GM12878 (cell line): Measurements from ENCODE around the gene PDPK1. TPM values are rescaled to one million over a fixed set of nuclear protein-coding genes. Genes with fewer than 3 reads are reported as not detected.

Experiments
- ATAC-seq: fragments of 200-7000 bp; cut with Tn5 transposase; 3 replicates; pipeline ENCODE4 v1.9.1; 2020; ENCODE audit warnings: mild to moderate bottlenecking, moderate library complexity
- BruUV-seq: library from RNA; stranded (reverse); fragments of 400-500 nt; replicated peaks from 2 replicates; lab custom pipeline; 2021; lab: Mats Ljungman, UMichigan
- CTCF ChIA-PET: fragments of 300-600 bp; sonication (Branson Sonifier 250); formaldehyde crosslinking; extraction: SDS; loops from one replicate; lab custom pipeline; 2021; ENCODE audit warnings: inconsistent platforms; lab: Yijun Ruan, JAX
- POLR2A ChIA-PET: fragments of 350-600 bp; formaldehyde crosslinking; extraction: SDS; loops from one replicate; lab custom pipeline; 2021; ENCODE audit warnings: inconsistent platforms; lab: Charles Lee
- RAD21 ChIA-PET: fragments of 300-600 bp; sonication (Branson Sonifier 250); formaldehyde crosslinking; loops from one replicate; lab custom pipeline; 2023; ENCODE audit warnings: antibody characterized with exemption; ENCODE audit not compliant: unreplicated experiment; lab: Charles Lee
- SMC1A ChIA-PET: fragments of 300-600 bp; sonication (Branson Sonifier 250); formaldehyde crosslinking; loops from one replicate; lab custom pipeline; 2023; ENCODE audit not compliant: unreplicated experiment, uncharacterized antibody; lab: Charles Lee
- DNase-seq: peaks from one replicate; pipeline ENCODE4 v3.0.0-alpha.2; 2011; ENCODE audit warnings: low read depth, low spot score
- FAIRE-seq: peaks from 3 replicates; lab custom pipeline; 2011; peaks lifted over from hg19 to GRCh38; lab: Jason Lieb, UNC
- H2AFZ ChIP-seq: 2 replicates; pipeline ENCODE4 v1.6.0; 2011; ENCODE audit warnings: low read depth, low read length, control low read depth; ENCODE audit not compliant: control insufficient read depth
- H3K27ac ChIP-seq: 2 replicates; pipeline ENCODE4 v1.5.1; 2011; ENCODE audit warnings: control low read depth; ENCODE audit not compliant: control insufficient read depth, insufficient read depth
- H3K27me3 ChIP-seq, 2 experiments: replicated peaks in 1 of 2; 2 replicates each; pipeline versions ENCODE4 v1.6.0 to v1.6.1; 2011; ENCODE audit warnings: low read length in 1 of 2; ENCODE audit not compliant: control insufficient read depth in 2 of 2, insufficient read depth in 2 of 2
- H3K36me3 ChIP-seq, 2 experiments: 2 replicates each; pipeline ENCODE4 v1.5.1; 2011; ENCODE audit warnings: low read length in 1 of 2; ENCODE audit not compliant: control insufficient read depth in 2 of 2, insufficient read depth in 2 of 2
- H3K4me1 ChIP-seq: 2 replicates; pipeline ENCODE4 v1.6.1; 2011; ENCODE audit warnings: mild to moderate bottlenecking, low read length, moderate library complexity, mixed read lengths; ENCODE audit not compliant: control insufficient read depth, insufficient read depth
- H3K4me2 ChIP-seq: 2 replicates; pipeline ENCODE4 v1.6.0; 2011; ENCODE audit warnings: control low read depth; ENCODE audit not compliant: control insufficient read depth, insufficient read depth
- H3K4me3 ChIP-seq: fragments of 200-600 bp; sonication (generic); 2 replicates; pipeline ENCODE4 v1.5.1; 2016
- H3K79me2 ChIP-seq: 2 replicates; pipeline ENCODE4 v1.6.0; 2011; ENCODE audit warnings: low read length; ENCODE audit not compliant: control insufficient read depth, insufficient read depth
- H3K9ac ChIP-seq: 2 replicates; pipeline ENCODE4 v1.8.0; 2011; ENCODE audit warnings: low read length, control low read depth, mixed read lengths; ENCODE audit not compliant: control insufficient read depth, insufficient read depth
- H3K9me3 ChIP-seq: replicated peaks from 3 replicates; pipeline ENCODE4 v1.5.1; 2011; ENCODE audit warnings: mild to moderate bottlenecking, low read length; ENCODE audit not compliant: control insufficient read depth, insufficient read depth
- H4K20me1 ChIP-seq: 2 replicates; pipeline ENCODE4 v1.6.0; 2011; ENCODE audit not compliant: control insufficient read depth, insufficient read depth
- DPF2 ChIP-seq: fragments of 450-650 bp; IDR thresholded peaks from 2 replicates; pipeline ENCODE4 v1.6.1; 2017; ENCODE audit warnings: mild to moderate bottlenecking
- FOXM1 ChIP-seq: IDR thresholded peaks from 2 replicates; pipeline ENCODE4 v1.6.1; 2012; ENCODE audit warnings: low read depth, mild to moderate bottlenecking, inconsistent platforms, low read length, moderate library complexity
- NBN ChIP-seq: fragments of 450-650 bp; IDR thresholded peaks from 2 replicates; pipeline ENCODE4 v1.6.1; 2016
- PML ChIP-seq: IDR thresholded peaks from 2 replicates; pipeline ENCODE4 v1.6.1; 2012; ENCODE audit warnings: low read length, inconsistent platforms
- SMAD1 ChIP-seq: fragments of 450-650 bp; IDR thresholded peaks from 2 replicates; pipeline ENCODE4 v1.6.1; 2018; ENCODE audit warnings: mild to moderate bottlenecking, low read depth; ENCODE audit not compliant: partially characterized antibody
- WGBS: methylation state at CpG from one replicate; pipeline ENCODE4 v1.1.6; 2016; ENCODE audit warnings: low lambda C conversion rate; ENCODE audit not compliant: insufficient replicate concordance, insufficient coverage; ENCODE audit errors: missing lambda C conversion rate; 5-methylcytosine and 5-hydroxymethylcytosine counted together
- in situ Hi-C: fragments of 300-500 bp; cut with MboI; formaldehyde crosslinking; loops from 9 replicates; pipeline ENCODE4 v1.14.3; 2018; ENCODE audit warnings: mixed read lengths
- intact Hi-C: fragments of 100-400 bp; cut with micrococcal nuclease; formaldehyde crosslinking; loops from one replicate; pipeline ENCODE4 v1.14.2; 2022; ENCODE audit not compliant: unreplicated experiment
- polyA plus RNA-seq, 11 experiments: library from polyadenylated mRNA; depleted of rRNA in 4 of 11; unstranded in 6 of 11; stranded (reverse) in 5 of 11; fragments of >200 nt; fragmentation: Nextera tagmentation in 4 of 11; fragmentation: Illumina TruSeq in 1 of 11; extraction: Ambion mirVana in 4 of 11; extraction: Trizol in 1 of 11; gene quantifications; 1 replicate in 1 of 11; 2 replicates in 10 of 11; pipeline versions ENCODE4 v1.2.1 to v1.2.3, GENCODE V29; 2011 to 2016; ENCODE audit warnings: inconsistent platforms in 2 of 11, missing spikeins in 2 of 11, low read depth in 1 of 11
- total RNA-seq, 4 experiments: library from RNA; depleted of rRNA in 3 of 4; stranded (reverse); fragments of >200 nt in 3 of 4; fragmentation: Illumina TruSeq in 1 of 4; extraction: Trizol in 1 of 4; gene quantifications; 2 replicates each; pipeline versions ENCODE4 v1.2.1 to v1.2.3, GENCODE V29; 2013 to 2021
- TF ChIP-seq, protein P1 (sequence below): fragments of 450-650 bp; IDR thresholded peaks from 2 replicates; pipeline ENCODE4 v1.6.1; 2017; ENCODE audit warnings: mild to moderate bottlenecking

PDPK1 gene
- total and polyA plus RNA-seq, 10 of the 15 experiments (the other 5 are each of a cell fraction or from before 2014, with no cell fraction given), result 3.9 to 41.3 (median 25.5) TPM

GRCh38 chr16:2508722-2509400 lies 29.0 kb upstream of the PDPK1 start:
- no peak for ATAC-seq
- no peak for DNase-seq
- CTCF ChIA-PET, result interaction anchor here (0.6 to 2.5 kb wide), 5 partner anchors 36 to 359 kb away, joined by 3 to 7 read pairs (median 4); no protein-coding TSS in a partner anchor
- no peak for FAIRE-seq
- no peaks in the 10 kb centered on the region; a peak in 1 of 4 replicates for H3K36me3 ChIP-seq
- no peak overlapping the region for H3K4me2 ChIP-seq
- H3K4me1 ChIP-seq, result peaks cover 38% of the 10 kb centered on the region
- H4K20me1 ChIP-seq, result no peaks in the 10 kb centered on the region
- H3K9me3 ChIP-seq, result no peaks in the 10 kb centered on the region
- no peak for TF ChIP-seq DPF2
- no peak for TF ChIP-seq FOXM1
- TF ChIP-seq, protein P1, sequence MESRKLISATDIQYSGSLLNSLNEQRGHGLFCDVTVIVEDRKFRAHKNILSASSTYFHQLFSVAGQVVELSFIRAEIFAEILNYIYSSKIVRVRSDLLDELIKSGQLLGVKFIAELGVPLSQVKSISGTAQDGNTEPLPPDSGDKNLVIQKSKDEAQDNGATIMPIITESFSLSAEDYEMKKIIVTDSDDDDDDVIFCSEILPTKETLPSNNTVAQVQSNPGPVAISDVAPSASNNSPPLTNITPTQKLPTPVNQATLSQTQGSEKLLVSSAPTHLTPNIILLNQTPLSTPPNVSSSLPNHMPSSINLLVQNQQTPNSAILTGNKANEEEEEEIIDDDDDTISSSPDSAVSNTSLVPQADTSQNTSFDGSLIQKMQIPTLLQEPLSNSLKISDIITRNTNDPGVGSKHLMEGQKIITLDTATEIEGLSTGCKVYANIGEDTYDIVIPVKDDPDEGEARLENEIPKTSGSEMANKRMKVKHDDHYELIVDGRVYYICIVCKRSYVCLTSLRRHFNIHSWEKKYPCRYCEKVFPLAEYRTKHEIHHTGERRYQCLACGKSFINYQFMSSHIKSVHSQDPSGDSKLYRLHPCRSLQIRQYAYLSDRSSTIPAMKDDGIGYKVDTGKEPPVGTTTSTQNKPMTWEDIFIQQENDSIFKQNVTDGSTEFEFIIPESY, result no peak
- no peak for TF ChIP-seq PML
- TF ChIP-seq SMAD1, result no peak
- no peak for TF ChIP-seq NBN
- BruUV-seq, result no TSS peak
- POLR2A ChIA-PET, result interaction anchor here (1.1 to 2.5 kb wide), 4 partner anchors 11 to 79 kb away, joined by 3 to 8 read pairs (median 4); partner anchors contain the start of genes AMDHD2 and TBC1D24
- no peak overlapping the region for H3K9ac ChIP-seq
- 82% methylated on average over 18 of the region's 18 CpGs for WGBS
- no peak overlapping the region for H3K27ac ChIP-seq
- intact Hi-C loops (loop anchor here (5.0 to 10.0 kb wide), 2 partner anchors 42 to 244 kb away; partner anchors contain the start of gene RNPS1), in situ Hi-C loops (loop anchor here (5.0 kb wide), 1 partner anchor 77 kb away; no protein-coding TSS in a partner anchor)
- SMC1A ChIA-PET, result interaction anchor here (0.8 to 1.4 kb wide), 2 partner anchors 21 to 39 kb away, joined by 3 read pairs; no protein-coding TSS in a partner anchor
- peaks cover under 1% of the 10 kb centered on the region for H3K79me2 ChIP-seq
- H3K4me3 ChIP-seq, result no peak overlapping the region
- no peaks in the 10 kb centered on the region for H3K27me3 ChIP-seq
- RAD21 ChIA-PET, result interaction anchor here (1.2 to 2.3 kb wide), 2 partner anchors 8 to 78 kb away, joined by 3 to 11 read pairs; no protein-coding TSS in a partner anchor
- no peak overlapping the region for H2AFZ ChIP-seq
